NT2/D1 (cell line): ENCODE results near the gene DNAH5.

ENCODE experiments used
- SUZ12 ChIP-seq: IDR thresholded peaks from 2 replicates; pipeline ENCODE4 v1.6.1; 2011; ENCODE audit not compliant: insufficient read length, insufficient read depth; ENCODE audit errors: extremely low read depth
- YY1 ChIP-seq: IDR thresholded peaks from 2 replicates; pipeline ENCODE4 v1.6.1; 2011; ENCODE audit not compliant: insufficient read length, insufficient read depth
- ZNF274 ChIP-seq: IDR thresholded peaks from 2 replicates; pipeline ENCODE4 v1.6.1; 2011; ENCODE audit warnings: mild to moderate bottlenecking, low read depth, low read length

DNA sequence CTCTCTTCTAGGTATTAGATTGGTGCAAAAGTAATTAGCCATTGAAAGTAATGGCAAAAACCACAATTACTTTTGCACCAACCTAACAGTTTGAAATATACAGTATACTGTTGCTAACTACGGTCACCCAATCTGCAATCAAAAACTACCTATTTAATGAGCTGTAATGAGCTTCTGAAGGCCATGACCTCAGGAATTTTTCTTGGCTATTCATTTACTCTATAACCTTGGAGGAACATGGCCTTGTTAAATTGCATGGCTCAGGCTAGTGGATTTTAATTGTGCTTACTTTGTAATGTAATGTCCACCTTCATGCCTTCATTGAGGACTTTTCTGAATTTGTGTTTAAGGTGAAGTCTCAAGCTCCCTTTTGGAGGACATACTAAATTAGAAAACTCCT, 24.7 kb downstream of the DNAH5 start:
- no peak for TF ChIP-seq YY1
- TF ChIP-seq SUZ12, result no peak
- no peak for TF ChIP-seq ZNF274
